CD14-positive monocyte (primary cell): ENCODE results near the gene CDKN2B. TPM values are rescaled to one million over a fixed set of nuclear protein-coding genes. Genes with fewer than 3 reads are reported as not detected.

Experiments used
- DNase-seq, 3 donors: peaks; one replicate each; pipeline ENCODE4 v3.0.0-alpha.2; 2011 to 2022
- H2AFZ ChIP-seq: 2 replicates; pipeline ENCODE4 v1.6.0; 2012; ENCODE audit warnings: mild to moderate bottlenecking, low read depth, low read length, inconsistent platforms; ENCODE audit not compliant: insufficient read depth, poor library complexity, severe bottlenecking
- H3K27ac ChIP-seq, 2 donors: 1 replicate in 1 of 2; 2 replicates in 1 of 2; pipeline ENCODE4 v1.5.1; 2012 to 2013; ENCODE audit warnings: low read length in 2 of 2, control low read depth in 1 of 2, inconsistent platforms in 1 of 2, low read depth in 1 of 2, mild to moderate bottlenecking in 1 of 2
- H3K27me3 ChIP-seq, 2 donors: one replicate each; pipeline versions ENCODE4 v1.6.0 to v1.6.1; 2011 to 2013; ENCODE audit warnings: low read length in 2 of 2; ENCODE audit not compliant: control insufficient read depth in 2 of 2, insufficient read depth in 2 of 2
- H3K36me3 ChIP-seq, 2 donors: replicated peaks in 1 of 2; 1 replicate in 1 of 2; 2 replicates in 1 of 2; pipeline versions ENCODE4 v1.5.1 to v1.6.1; 2012 to 2013; ENCODE audit warnings: low read length in 2 of 2, control low read depth in 1 of 2, inconsistent platforms in 1 of 2, mild to moderate bottlenecking in 1 of 2; ENCODE audit not compliant: insufficient read depth in 2 of 2, control insufficient read depth in 1 of 2
- H3K4me1 ChIP-seq, 2 donors: 1 replicate in 1 of 2; 2 replicates in 1 of 2; pipeline versions ENCODE4 v1.5.1 to v1.6.1; 2012 to 2013; ENCODE audit warnings: low read length in 2 of 2, control low read depth in 1 of 2, inconsistent platforms in 1 of 2, mild to moderate bottlenecking in 1 of 2, moderate library complexity in 1 of 2; ENCODE audit not compliant: insufficient read depth in 2 of 2, control insufficient read depth in 1 of 2
- H3K4me2 ChIP-seq: replicated peaks from 2 replicates; pipeline ENCODE3; 2012; ENCODE audit warnings: low read length, moderate library complexity, mild to moderate bottlenecking; ENCODE audit not compliant: poor library complexity, severe bottlenecking; ENCODE audit errors: extremely low read depth
- H3K4me3 ChIP-seq, 3 experiments: fragments of 200-600 bp in 1 of 3; sonication (generic) in 1 of 3; replicated peaks in 1 of 3; 1 replicate in 2 of 3; 2 replicates in 1 of 3; pipeline ENCODE4 v1.5.1; 2011 to 2013; ENCODE audit warnings: low read length in 3 of 3, mild to moderate bottlenecking in 3 of 3, control low read depth in 2 of 3, low read depth in 2 of 3, inconsistent platforms in 1 of 3, moderate library complexity in 1 of 3
- H3K79me2 ChIP-seq: 2 replicates; pipeline ENCODE4 v1.6.0; 2012; ENCODE audit warnings: mild to moderate bottlenecking, control low read depth, inconsistent platforms, low read length, moderate library complexity; ENCODE audit not compliant: insufficient read depth
- H3K9ac ChIP-seq: 2 replicates; pipeline ENCODE4 v1.6.0; 2017; ENCODE audit warnings: low read length, mild to moderate bottlenecking; ENCODE audit not compliant: insufficient read depth, poor library complexity, severe bottlenecking
- H3K9me3 ChIP-seq, 2 donors: replicated peaks in 1 of 2; 1 replicate in 1 of 2; 2 replicates in 1 of 2; pipeline versions ENCODE4 v1.5.1 to v1.6.1; 2012 to 2013; ENCODE audit warnings: low read length in 2 of 2, control low read depth in 1 of 2; ENCODE audit not compliant: control insufficient read depth in 1 of 2, insufficient read depth in 1 of 2
- H4K20me1 ChIP-seq: 2 replicates; pipeline ENCODE4 v1.6.0; 2012; ENCODE audit warnings: mild to moderate bottlenecking, low read length, control low read depth, moderate library complexity; ENCODE audit not compliant: insufficient read depth
- H3K27ac Mint-ChIP-seq, 7 donors: one replicate each; pipeline ENCODE4 v1.8.0; 2020; ENCODE audit warnings: mild to moderate bottlenecking in 7 of 7, mixed read lengths in 7 of 7, moderate library complexity in 6 of 7, inconsistent platforms in 2 of 7
- H3K27me3 Mint-ChIP-seq, 3 donors: one replicate each; pipeline ENCODE4 v1.8.0; 2021 to 2022; ENCODE audit warnings: low read depth in 3 of 3, mild to moderate bottlenecking in 3 of 3, mixed read lengths in 3 of 3, moderate library complexity in 3 of 3, inconsistent platforms in 1 of 3
- H3K36me3 Mint-ChIP-seq, 2 donors: one replicate each; pipeline ENCODE4 v1.8.0; 2020; ENCODE audit warnings: mixed read lengths in 2 of 2, inconsistent platforms in 1 of 2, mild to moderate bottlenecking in 1 of 2
- H3K4me1 Mint-ChIP-seq: one replicate; pipeline ENCODE4 v1.8.0; 2020; ENCODE audit warnings: mild to moderate bottlenecking, mixed read lengths
- H3K4me3 Mint-ChIP-seq, 2 donors: one replicate each; pipeline ENCODE4 v1.8.0; 2020; ENCODE audit warnings: mild to moderate bottlenecking in 2 of 2, mixed read lengths in 2 of 2, moderate library complexity in 1 of 2
- H3K9me3 Mint-ChIP-seq, 7 donors: one replicate each; pipeline ENCODE4 v1.8.0; 2020 to 2022; ENCODE audit warnings: mixed read lengths in 7 of 7, mild to moderate bottlenecking in 6 of 7, moderate library complexity in 6 of 7, inconsistent platforms in 2 of 7
- CTCF ChIP-seq: fragments of 200-600 bp; IDR thresholded peaks from one replicate; pipeline ENCODE4 v1.8.0; 2022; ENCODE audit warnings: antibody characterized with exemption, mild to moderate bottlenecking
- intact Hi-C, 2 donors: fragments of 100-400 bp; cut with micrococcal nuclease; formaldehyde crosslinking; loops; one replicate each; pipeline versions ENCODE4 v1.15.0 to v1.15.1; 2023
- polyA plus RNA-seq, 3 donors: library from polyadenylated mRNA; depleted of rRNA in 1 of 3; unstranded in 2 of 3; stranded (reverse) in 1 of 3; fragments of 300-500 nt in 2 of 3; fragments of >200 nt in 1 of 3; fragmentation: Illumina TruSeq in 2 of 3; gene quantifications; 1 replicate in 2 of 3; 2 replicates in 1 of 3; pipeline ENCODE4 v1.2.3, GENCODE V29; 2012 to 2021

Gene CDKN2B
- polyA plus RNA-seq, 3 donors, result 1.2 to 6.7 (median 2.7) TPM

- intact Hi-C loops, result no loop called here
- no peak overlapping the region for H3K4me3 Mint-ChIP-seq
Observed at GRCh38 chr9:22045423-22045822, 36.3 kb upstream of the CDKN2B start.

GRCh38 chr9:22044583-22044982 lies 35.5 kb upstream of the CDKN2B start:
- intact Hi-C loops, result no loop called here
- Mint-ChIP-seq H3K27ac (no peak overlapping the region), H3K36me3 (peaks cover 0 to 5% of the 10 kb centered on the region in 2 donors), H3K4me1 (peaks cover 18% of the 10 kb centered on the region), H3K4me3 (peak overlapping the region in 1 of 2 donors; percentile 79), H3K9me3 (peaks cover 0 to 3% (median 0%) of the 10 kb centered on the region in 7 donors), H3K27me3 (peaks cover 18 to 21% (median 20%) of the 10 kb centered on the region in 3 donors)
- Histone ChIP-seq H3K36me3 (no peaks in the 10 kb centered on the region), H4K20me1 (no peaks in the 10 kb centered on the region), H3K4me3 (no peak overlapping the region), H3K4me1 (peaks cover under 1 to 5% of the 10 kb centered on the region in 2 donors), H3K79me2 (no peaks in the 10 kb centered on the region), H3K4me2 (no peak overlapping the region), H2AFZ (no peak overlapping the region), H3K9me3 (no peaks in the 10 kb centered on the region), H3K27me3 (peaks cover 22 to 41% of the 10 kb centered on the region in 2 donors), H3K27ac (no peak overlapping the region), H3K9ac (no peak overlapping the region)
- DNase-seq, result no peak
- TF ChIP-seq CTCF, result no peak

More at GRCh38 chr9:22045423-22045822, 36.3 kb upstream of the CDKN2B start:
- Histone ChIP-seq H3K9me3 (no peaks in the 10 kb centered on the region), H4K20me1 (no peaks in the 10 kb centered on the region), H3K9ac (no peak overlapping the region), H3K27ac (no peak overlapping the region), H3K4me1 (peaks cover 2 to 8% of the 10 kb centered on the region in 2 donors), H3K4me2 (no peak overlapping the region), H2AFZ (no peak overlapping the region), H3K36me3 (no peaks in the 10 kb centered on the region), H3K27me3 (peaks cover 22 to 41% of the 10 kb centered on the region in 2 donors), H3K4me3 (no peak overlapping the region), H3K79me2 (no peaks in the 10 kb centered on the region)
- TF ChIP-seq CTCF, result no peak
- DNase-seq, result no peak
- H3K27me3 Mint-ChIP-seq, result peaks cover 18 to 21% (median 20%) of the 10 kb centered on the region in 3 donors
- H3K4me1 Mint-ChIP-seq, result peaks cover 17% of the 10 kb centered on the region
- H3K9me3 Mint-ChIP-seq, result peaks cover 0 to 3% (median 0%) of the 10 kb centered on the region in 7 donors
- peaks cover 0 to 5% of the 10 kb centered on the region in 2 donors for H3K36me3 Mint-ChIP-seq
- H3K27ac Mint-ChIP-seq, result no peak overlapping the region
